Nephron (organoid): ENCODE results near the gene TPD52L2.

ENCODE experiments used
- H3K27ac Mint-ChIP-seq, 3 experiments: 2 replicates each; pipeline ENCODE4 v1.8.0; 2020; ENCODE audit warnings: mixed read lengths in 3 of 3, mild to moderate bottlenecking in 2 of 3, moderate library complexity in 1 of 3
- H3K27me3 Mint-ChIP-seq: 2 replicates; pipeline ENCODE4 v1.8.0; 2021; ENCODE audit warnings: low read depth, mild to moderate bottlenecking, moderate library complexity, mixed read lengths
- H3K36me3 Mint-ChIP-seq: 2 replicates; pipeline ENCODE4 v1.8.0; 2020; ENCODE audit warnings: low read depth, mixed read lengths
- H3K4me1 Mint-ChIP-seq: 2 replicates; pipeline ENCODE4 v1.8.0; 2020; ENCODE audit warnings: mixed read lengths
- H3K4me3 Mint-ChIP-seq, 3 experiments: 2 replicates each; pipeline ENCODE4 v1.8.0; 2020; ENCODE audit warnings: mild to moderate bottlenecking in 3 of 3, mixed read lengths in 3 of 3, moderate library complexity in 2 of 3
- H3K9me3 Mint-ChIP-seq: 2 replicates; pipeline ENCODE4 v1.8.0; 2020; ENCODE audit warnings: mixed read lengths
- TF ChIP-seq, protein P1 (sequence below), 3 experiments: fragments of 200-600 bp; sonication (generic); IDR thresholded peaks; one replicate each; pipeline ENCODE4 v1.5.0; 2021; ENCODE audit warnings: antibody characterized with exemption in 3 of 3; ENCODE audit not compliant: unreplicated experiment in 3 of 3

Gene TPD52L2

DNA sequence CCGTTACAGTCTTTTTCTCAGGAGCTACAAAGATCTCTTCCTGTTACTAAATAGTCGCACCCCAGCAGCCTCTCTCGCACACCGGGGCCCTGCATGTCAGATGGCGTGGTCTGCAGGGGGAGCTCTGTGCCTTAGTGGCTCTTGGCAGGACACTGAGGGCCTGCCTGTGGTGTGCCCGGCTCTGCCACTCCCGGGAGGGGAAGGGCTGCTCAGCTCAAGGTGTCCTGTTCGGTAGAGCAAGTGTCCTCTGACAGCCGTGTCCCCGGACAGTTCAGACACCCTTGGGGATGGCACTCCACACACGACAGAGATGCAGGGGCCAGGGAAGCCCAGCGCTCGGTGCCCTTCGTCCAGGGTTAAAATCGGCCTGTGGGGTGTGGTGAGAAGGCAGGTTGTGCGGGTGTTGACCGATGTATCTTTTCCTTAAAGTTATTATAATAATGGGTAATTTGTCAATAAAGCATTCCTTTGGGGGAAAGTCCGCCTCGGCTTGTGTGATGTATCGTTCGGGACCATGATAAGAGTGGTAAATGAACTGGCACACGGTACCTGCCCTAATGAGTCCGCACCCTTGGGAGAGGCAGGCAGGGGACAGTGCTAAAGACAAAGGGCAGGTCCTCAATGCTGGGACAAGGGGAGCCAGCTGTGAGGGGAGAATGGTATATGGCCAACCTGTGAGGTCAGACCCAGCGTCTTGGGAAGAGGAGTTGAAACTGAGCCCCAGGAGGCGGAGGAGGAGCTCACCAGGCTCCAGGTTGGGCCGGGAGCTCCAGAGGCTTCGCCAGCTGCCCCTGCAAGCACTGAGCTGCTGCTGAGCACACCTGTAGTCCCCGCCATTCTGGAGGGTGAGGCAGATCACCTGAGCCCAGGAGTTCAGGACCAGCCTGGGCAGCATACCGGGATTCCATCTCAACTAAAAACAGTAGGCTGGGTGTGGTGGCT lies 26.3 kb downstream of the TPD52L2 start:
- TF ChIP-seq, protein P1, sequence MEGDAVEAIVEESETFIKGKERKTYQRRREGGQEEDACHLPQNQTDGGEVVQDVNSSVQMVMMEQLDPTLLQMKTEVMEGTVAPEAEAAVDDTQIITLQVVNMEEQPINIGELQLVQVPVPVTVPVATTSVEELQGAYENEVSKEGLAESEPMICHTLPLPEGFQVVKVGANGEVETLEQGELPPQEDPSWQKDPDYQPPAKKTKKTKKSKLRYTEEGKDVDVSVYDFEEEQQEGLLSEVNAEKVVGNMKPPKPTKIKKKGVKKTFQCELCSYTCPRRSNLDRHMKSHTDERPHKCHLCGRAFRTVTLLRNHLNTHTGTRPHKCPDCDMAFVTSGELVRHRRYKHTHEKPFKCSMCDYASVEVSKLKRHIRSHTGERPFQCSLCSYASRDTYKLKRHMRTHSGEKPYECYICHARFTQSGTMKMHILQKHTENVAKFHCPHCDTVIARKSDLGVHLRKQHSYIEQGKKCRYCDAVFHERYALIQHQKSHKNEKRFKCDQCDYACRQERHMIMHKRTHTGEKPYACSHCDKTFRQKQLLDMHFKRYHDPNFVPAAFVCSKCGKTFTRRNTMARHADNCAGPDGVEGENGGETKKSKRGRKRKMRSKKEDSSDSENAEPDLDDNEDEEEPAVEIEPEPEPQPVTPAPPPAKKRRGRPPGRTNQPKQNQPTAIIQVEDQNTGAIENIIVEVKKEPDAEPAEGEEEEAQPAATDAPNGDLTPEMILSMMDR (IDR thresholded peaks at IDR 0.05; ENCODE audit: unreplicated experiment in 3 of 3) = no peak
- H3K4me1 Mint-ChIP-seq = peaks cover 12% of the 10 kb centered on the region
- peaks cover 29% of the 10 kb centered on the region for H3K36me3 Mint-ChIP-seq
- no peaks in the 10 kb centered on the region for H3K9me3 Mint-ChIP-seq
- no peak overlapping the region for H3K27ac Mint-ChIP-seq
- H3K4me3 Mint-ChIP-seq = peak overlapping the region in 2 of 3 experiments; percentile 30 to 47
- no peaks in the 10 kb centered on the region for H3K27me3 Mint-ChIP-seq

DNA sequence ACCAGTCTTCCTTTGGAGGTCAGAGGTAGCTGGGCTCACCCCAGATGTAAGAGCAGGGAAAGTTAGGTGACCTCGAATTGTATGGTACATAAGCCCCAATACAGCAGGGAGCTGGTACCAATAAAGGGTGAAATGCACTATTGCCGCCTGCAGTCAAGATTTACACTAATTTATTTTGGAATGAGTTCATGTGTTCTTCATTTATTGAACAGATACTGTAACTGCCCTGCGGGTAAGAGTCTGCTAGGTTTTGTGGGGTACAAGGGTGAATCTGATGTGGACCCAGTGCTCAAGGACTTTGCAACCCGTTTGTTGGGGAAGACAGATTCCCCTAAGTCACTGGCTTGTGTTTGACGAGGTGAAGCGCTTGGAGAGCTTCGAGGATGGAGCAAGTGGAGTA lies 27.3 kb downstream of the TPD52L2 start:
- H3K27me3 Mint-ChIP-seq = no peaks in the 10 kb centered on the region
- TF ChIP-seq, protein P1 (IDR thresholded peaks at IDR 0.05; ENCODE audit: unreplicated experiment in 3 of 3) = no peak
- no peaks in the 10 kb centered on the region for H3K9me3 Mint-ChIP-seq
- peaks cover 27% of the 10 kb centered on the region for H3K36me3 Mint-ChIP-seq
- no peak overlapping the region for H3K27ac Mint-ChIP-seq
- H3K4me1 Mint-ChIP-seq = peaks cover 20% of the 10 kb centered on the region
- peak overlapping the region in 2 of 3 experiments; percentile 40 to 44 for H3K4me3 Mint-ChIP-seq

DNA sequence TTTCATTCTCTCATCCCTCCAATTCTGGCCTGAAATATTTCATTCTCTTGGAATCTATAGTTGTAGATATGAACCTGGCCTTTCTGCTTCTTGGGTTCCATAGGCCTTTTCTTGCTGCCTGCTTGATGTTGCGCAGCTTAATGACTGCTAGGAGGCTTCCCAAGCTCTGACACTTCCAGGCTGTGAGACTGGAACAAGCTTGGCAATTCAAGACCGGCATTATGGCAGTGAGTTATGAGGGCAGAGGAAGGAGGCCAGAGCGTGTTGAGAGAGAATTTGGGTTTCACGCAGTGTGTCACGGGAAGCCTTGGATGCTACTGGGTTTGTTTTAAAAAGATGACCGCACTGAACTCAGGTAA lies 28.9 kb downstream of the TPD52L2 start:
- peak overlapping the region; percentile 84 to 91 (median 85) for H3K4me3 Mint-ChIP-seq
- peaks cover 31% of the 10 kb centered on the region for H3K4me1 Mint-ChIP-seq
- H3K9me3 Mint-ChIP-seq = no peaks in the 10 kb centered on the region
- H3K27ac Mint-ChIP-seq = peak overlapping the region; percentile 19 to 61 (median 48)
- TF ChIP-seq, protein P1 (IDR thresholded peaks at IDR 0.05; ENCODE audit: unreplicated experiment in 3 of 3) = no peak
- no peaks in the 10 kb centered on the region for H3K27me3 Mint-ChIP-seq
- H3K36me3 Mint-ChIP-seq = peaks cover 29% of the 10 kb centered on the region

DNA sequence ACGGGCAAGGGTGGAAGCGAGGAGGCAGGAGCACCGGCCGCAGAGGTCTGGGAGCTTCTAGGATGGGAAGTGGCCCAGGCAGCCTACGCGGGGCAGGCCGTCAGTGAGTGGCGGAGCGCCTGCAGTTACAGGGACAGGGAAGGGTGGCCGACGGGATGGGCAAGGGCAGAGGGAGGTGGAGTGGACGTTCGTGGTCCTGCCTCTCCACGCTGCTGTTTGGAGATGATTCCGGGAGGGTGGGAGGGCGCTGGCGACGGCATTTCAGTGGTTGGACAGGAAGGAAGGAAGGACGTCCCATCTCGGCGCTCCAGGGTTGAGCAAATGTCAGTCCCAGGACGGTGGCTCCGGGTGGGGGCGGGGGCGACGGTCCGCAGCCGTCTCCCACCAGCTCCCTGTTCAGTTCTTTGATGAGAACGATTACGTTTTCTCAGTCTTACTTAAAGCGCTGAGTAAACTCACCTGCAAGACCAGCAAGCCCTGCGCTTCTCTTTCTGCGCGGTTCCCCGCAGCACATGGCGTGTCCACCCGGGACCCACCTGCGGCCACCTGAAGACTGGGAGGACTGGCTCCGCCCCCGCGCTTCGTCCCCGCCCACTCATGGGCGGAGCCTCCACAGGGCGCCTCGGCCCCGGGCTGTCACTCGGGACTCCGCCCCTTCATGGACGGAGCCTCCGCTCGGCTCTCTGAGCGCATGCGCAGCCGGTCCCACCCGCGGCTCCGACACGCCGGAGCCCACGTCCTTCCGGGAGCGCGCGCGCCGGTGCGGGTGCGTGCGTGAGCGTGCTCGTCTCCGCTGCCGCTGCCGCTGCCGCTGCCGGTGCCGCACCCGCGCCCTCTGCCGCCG lies 29.5 kb downstream of the TPD52L2 start, which contains the start of gene DNAJC5:
Gene DNAJC5 (plus strand): TSS at position 769 of the 844 bp plus-strand sequence. CDS start 33,220 bp downstream, outside the sequence.
- TF ChIP-seq, protein P1 (IDR thresholded peaks at IDR 0.05; ENCODE audit: unreplicated experiment in 3 of 3) = no peak
- H3K27ac Mint-ChIP-seq = peak within 1 kb of the TSS; percentile 83 to 92 (median 87)
- H3K4me1 Mint-ChIP-seq = peaks cover 34% of the 10 kb centered on the region
- H3K27me3 Mint-ChIP-seq = no peaks in the 10 kb centered on the region
- peaks cover 23% of the 10 kb centered on the region for H3K36me3 Mint-ChIP-seq
- no peaks in the 10 kb centered on the region for H3K9me3 Mint-ChIP-seq
- H3K4me3 Mint-ChIP-seq = peak within 1 kb of the TSS; percentile 84 to 99 (median 94)

DNA sequence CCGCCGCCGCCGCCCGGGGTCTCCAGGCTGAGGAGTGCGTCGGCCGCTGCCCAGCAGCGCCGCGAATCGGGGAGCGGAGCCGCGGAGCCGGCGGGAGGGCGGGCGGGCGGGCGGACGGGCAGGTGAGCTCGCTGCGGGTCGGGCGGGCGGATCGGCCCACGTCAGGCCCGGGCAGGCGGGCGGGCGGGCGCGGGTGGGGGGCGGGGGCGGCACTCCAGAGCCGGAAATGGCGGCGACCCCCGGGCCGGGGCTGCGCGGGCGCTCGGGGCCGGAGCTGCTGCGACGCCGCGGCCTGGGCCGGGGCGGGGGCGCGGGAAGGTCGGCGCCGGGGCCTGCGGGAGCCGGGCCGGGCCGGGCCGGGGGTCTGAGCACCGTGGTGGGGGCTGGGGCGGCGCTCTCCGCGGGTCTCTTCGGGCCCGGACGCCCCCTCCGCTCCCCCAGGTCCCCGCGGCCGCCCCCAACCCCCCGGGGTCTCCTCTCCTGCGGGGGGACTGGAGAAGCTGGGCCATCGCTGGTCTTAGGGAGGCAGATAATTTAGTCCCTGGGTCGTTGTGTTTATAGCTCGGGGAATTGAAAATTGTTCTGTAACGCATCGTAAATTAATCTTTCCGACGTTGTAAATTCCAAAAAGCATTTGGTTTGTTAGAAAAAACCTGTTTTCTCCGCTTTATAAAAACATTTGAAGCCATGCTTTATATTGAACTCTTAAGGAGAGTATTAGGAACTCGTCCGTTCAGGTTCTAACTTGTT lies 30.3 kb downstream of the TPD52L2 start:
- peak overlapping the region; percentile 84 to 99 (median 94) for H3K4me3 Mint-ChIP-seq
- peaks cover 34% of the 10 kb centered on the region for H3K4me1 Mint-ChIP-seq
- TF ChIP-seq, protein P1 (IDR thresholded peaks at IDR 0.05; ENCODE audit: unreplicated experiment in 3 of 3) = no peak
- H3K27ac Mint-ChIP-seq = peak overlapping the region; percentile 83 to 92 (median 87)
- no peaks in the 10 kb centered on the region for H3K9me3 Mint-ChIP-seq
- H3K27me3 Mint-ChIP-seq = no peaks in the 10 kb centered on the region
- peaks cover 16% of the 10 kb centered on the region for H3K36me3 Mint-ChIP-seq
